NCI-H2196 treated with DMSO at 0.1 percent for 48 hours (cell line): ENCODE results near the gene GYG2.
"Not testable (repeated sequence)": the region's sequence is repeated elsewhere in the genome, so short reads cannot be mapped to it uniquely, and the experiment has no call there.

Experiments
- DNase-seq: peaks from one replicate; lab custom pipeline; 2025; ENCODE audit not compliant: unreplicated experiment; lab: John Stamatoyannopoulos, UW

The GYG2 gene

GRCh38 chrX:2867206-2867605, 38.5 kb downstream of the GYG2 start:
- no peak for DNase-seq

DNA sequence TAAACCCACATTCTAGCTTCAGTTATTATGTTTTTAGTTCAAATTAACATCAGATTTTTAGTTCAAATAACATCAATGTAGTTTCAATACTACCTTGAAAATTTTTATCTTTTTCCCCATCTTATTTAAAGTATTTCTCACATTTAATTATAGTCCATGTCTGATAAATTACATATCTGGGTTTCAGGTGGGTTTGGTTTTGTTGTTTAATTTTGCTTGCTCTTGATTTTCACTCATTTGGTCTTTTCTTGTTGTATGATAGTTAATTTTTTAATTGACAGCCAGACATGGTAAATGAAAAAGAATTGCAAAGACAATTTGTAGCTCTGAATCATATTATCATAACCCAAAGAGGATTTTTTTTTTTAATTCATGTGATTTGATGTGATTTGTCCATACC, 41.9 kb downstream of the GYG2 start:
- no peak for DNase-seq

GRCh38 chrX:2871831-2872230, 43.1 kb downstream of the GYG2 start:
- no peak for DNase-seq

DNA sequence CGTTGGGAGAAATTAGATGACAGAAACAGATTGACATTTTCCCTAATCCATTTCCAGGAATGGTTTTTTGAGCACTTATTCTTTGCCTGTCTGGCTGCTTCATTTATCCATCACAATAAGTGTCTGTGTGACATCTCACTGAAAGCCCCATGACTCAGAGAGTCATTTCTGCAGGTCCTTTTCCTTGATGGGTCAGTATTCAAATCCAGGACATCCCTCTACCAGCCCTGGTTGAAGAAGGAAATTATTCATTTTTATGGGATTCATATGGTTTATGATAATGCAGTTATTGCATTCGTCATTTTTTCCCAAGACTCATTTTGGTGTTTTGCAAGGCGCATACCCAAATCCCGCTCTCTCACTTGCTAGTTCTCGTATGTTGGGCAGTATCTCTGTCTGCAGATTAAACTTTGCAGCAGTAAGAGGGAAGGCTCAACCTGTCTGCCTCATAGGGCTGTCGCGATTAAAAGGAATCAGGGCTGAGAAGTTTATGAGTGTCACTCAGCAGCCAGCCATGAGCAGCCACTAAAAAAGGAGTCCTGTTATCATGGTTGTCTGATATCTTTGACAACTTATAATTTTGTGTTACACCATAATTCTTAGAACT, 44.0 kb downstream of the GYG2 start:
- DNase-seq = no peak

DNA sequence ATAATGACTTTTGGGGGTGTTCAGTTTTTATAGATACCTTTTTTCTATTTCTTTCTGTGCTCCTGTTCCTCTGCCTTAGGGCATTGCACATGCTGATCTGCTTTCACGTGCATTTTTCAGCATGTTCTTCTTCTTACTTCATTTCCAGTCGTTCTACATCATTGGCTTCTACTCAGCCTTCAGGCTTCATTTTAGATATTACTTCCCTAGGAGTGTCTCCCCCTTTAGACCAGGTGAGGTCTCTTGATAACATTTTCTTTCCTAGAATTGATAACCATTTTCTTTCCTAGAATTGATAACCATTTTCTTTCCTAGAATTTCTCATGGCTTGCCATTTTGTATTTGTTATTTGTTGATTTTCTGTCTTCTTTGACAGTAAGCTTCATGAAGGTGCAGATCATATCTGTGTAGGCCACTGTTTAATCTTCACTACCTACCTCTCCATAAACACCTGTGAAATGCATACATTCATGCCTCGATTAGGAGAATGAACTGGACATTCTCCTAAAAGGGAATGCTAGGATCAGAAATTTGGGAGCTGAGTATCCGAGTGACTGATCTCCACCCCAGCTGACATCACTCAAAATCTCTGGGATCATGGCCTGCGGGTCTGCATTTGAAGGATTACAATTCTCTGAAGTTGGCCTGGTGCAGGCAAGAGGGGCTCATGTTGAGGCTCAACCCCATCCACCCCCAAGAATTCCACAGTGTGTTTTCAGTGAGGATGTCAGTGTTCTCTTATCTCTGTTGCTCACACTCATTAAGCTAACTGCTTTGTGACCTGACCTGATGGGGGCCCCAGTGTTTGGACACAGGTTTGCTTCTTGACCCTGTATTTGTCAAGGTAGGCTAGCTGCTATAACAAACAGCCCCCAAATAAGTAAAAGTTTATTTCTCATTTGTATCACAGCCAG, 45.7 kb downstream of the GYG2 start:
- no peak for DNase-seq

DNA sequence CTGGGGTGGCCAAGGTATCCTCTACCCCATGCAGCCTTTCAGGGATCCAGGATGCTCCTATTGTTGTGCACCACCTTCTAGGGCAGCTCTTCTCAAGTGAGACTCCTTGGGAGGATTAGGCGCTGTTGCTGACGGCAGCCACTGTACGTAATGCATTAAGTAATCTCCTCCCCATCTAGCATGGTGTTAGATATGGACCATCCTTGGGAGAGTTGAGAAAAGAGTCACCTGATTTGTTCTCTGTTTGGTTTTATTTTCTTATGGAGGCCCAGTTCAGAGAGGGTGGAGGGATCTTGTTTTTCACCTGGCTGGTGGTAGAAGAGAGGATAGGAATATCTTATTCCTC, 46.4 kb downstream of the GYG2 start:
- no peak for DNase-seq

DNA sequence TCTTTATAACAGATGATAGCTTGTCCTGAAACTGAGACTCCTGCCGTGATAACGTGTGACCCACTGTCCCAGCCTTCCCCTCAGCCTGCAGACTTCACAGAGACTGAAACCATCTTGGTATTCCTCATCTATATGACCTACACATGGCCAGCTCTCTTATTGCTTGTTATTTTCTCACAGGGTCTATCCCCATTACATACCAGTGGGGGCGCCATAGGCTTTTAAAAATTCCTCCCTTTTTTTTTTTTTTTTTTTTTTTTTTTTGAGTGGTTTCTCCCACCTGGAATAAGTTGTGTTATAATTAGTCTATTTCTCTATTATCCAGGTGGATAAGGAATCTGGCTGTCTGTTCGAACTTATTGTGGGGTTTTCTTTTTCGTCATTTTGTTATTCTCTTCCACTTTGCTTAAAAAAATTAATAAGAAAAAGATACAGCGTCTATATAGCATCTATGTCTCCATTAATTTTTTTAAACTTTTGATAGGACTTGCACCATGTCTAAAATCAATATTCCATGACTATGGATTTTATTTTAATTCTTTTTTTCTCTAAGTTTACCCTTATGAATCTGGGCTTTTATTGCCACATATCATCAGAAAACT, 47.2 kb downstream of the GYG2 start:
- DNase-seq = no peak

DNA sequence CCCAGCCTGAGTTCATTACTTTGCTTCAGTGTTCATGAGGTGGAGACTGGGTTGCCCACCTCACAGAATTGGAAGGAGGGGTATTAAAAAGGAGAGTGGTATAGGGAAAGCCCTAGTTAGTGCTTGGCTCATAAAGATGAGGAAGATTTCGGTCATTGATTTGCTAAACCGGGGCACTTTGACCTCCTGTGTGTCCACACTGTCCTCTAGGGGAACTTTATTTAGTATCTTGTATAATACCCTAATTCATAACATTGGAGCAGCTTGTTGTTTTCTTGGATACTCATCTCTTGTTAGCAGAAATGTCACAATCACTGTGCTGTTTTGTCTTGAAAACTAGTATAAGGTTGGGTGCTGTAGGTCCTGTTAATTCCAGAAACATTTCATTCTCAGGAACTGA, 49.8 kb downstream of the GYG2 start:
- DNase-seq = no peak

DNA sequence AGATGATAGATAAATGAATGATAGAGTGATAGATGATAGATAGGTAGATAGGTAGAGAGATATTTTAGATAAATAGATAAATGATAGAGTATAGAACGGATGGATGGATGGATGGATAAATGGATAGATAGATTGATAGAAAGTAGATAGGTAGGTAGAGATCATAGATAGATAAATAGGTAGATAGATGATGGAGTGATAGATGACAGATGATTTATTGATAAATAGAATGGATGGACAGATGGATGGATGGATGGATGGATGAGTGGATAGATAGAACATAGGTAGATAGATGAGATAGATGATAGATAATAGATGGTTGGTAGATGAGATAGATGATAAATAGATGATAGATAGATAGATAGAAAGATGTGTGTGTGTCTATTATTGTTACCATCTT, 50.9 kb downstream of the GYG2 start:
- DNase-seq = no peak

DNA sequence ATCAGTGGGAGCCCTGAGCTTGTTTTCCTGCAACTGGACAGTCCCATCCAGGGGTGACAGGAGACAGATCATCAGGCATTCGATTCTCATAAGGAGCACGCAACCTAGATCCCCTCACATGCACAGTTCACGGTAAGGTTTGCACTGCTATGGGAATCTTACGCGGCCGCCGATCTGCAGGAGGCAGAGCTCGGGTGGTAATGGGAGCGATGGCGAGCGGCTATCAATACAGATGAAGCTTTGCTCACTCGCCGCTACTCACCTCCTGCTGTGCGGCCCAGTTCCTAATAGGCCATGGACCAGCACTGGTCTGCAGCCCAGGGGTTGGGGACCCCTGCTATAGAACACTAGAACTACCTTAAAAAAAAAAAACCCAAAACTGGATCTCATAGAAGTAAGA, 55.0 kb downstream of the GYG2 start:
- DNase-seq = no peak

- DNase-seq = no peak
These were observed 59.6 kb downstream of the GYG2 start for GRCh38 chrX:2888309-2888708.

DNA sequence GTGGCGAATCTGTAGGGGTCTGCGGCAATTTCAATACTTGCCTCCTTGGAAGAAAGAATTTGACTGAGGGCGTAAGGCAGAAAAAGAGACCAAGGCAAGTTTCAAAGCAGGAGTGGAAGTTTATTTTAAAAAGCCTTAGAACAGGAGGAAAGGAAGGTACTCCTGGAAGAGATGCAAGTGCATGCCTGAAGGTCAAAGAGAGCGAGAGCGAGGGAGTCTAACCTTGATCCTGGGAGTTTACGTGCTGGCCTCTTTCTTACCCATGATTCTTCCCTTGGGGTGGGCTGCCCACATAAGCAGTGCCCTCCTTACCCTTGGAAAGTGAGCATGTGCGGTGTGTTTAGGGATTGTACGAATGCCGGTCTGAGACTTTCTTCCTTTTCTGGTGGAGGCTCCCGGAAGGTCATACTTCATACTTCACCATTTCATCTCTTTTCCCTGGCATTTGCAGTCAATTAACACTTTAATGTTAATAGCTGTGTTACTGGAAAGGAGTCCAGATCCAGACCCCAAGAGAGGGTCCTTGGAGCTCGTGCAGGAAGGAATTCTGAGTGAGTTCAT, 60.4 kb downstream of the GYG2 start:
- DNase-seq = no peak

DNA sequence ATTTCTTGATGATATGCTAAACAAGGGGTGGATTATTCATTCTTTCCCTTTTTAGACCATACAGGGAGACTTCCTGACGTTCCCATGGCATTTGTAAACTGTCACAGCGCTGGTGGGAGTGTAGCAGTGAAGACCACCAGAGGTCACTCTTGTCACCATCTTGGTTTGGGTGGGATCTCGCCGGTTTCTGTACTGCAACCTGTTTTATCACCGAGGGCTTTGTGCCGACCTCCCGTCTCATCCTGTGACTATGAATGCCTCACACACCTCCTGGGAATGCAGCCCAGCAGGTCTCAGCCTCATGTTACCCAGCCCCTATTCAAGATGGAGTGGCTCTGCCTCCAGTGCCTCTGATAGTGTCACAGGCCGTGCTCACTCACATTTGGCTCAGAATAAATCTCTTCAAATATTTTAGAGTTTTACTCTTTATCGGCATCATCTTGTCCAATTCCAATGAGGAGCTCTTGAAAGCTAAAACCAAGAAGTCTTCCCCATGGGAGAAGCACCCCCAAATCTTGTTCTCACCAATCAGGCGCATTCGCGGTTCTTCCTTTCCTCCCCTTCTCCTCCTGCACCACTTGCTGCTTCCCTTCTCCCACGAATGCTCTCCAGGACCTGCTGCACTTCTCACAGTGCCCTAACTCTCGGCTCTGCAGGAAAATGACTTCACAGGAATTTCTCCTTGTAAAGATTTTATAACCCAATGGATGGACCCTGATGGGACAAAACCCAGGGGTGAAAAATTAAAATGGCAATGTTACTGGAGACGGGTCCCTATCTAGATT, 61.2 kb downstream of the GYG2 start:
- not testable (repeated sequence) for DNase-seq

DNA sequence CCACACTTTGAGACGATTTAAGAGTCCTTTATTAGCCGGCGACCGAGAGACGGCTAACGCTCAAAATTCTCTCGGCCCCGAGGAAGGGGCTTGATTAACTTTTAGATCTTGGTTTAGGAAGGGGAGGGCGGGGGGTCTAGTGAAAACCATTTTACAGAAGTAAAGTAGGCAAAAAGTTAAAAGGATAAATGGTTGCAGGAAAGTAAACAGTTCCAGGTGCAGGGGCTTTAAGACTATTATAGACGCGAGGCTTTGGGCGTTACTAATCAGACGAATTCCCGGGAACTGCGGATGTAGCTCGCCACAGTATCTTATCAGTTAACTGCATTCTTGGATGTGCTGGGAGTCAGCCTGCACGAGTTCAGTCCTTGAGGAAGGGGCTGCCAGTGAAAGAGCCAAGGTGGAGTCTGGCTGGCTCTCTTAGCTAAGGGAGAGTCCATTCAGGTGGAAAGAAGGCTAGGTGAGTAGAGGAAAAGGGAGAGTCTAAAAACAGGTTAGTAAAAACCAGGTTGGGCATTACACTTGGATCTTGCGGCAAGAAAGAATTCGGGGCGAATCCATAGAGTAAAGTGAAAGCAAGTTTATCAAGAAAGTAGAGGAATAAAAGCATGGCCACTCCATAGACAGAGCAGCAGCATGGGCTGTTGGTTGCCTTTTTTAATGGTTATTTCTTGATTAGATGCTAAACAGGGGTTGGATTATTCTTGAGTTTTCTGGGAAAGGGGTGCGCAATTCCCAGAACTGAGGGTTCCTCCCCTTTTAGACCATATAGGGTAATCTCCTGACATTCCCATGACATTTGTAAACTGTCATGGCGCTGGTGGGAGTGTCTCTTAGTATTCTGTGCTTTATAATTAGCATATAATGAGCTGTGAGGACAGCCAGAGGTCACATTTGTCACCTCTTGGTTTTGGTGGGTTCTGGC, 62.1 kb downstream of the GYG2 start:
- DNase-seq = not testable (repeated sequence)

DNA sequence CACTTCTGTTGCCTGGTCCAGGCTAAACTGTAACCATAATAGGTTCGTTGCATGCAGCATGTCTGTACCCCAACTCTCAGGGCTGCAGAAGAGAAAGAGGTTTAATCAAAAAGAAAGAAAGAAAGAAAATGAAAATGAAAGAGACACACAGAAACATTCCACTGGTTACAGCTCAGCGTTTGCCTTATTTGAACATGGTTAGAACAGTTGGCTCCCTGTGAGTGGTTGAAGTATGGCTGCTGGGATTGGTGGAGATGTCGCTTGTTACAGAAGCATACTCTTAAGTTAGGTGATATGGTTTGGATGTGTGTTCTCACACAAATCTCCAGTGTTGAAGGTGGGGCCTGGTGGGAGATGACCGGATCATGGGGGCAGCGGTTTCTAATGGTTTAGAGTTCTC, 64.1 kb downstream of the GYG2 start:
- no peak for DNase-seq

DNA sequence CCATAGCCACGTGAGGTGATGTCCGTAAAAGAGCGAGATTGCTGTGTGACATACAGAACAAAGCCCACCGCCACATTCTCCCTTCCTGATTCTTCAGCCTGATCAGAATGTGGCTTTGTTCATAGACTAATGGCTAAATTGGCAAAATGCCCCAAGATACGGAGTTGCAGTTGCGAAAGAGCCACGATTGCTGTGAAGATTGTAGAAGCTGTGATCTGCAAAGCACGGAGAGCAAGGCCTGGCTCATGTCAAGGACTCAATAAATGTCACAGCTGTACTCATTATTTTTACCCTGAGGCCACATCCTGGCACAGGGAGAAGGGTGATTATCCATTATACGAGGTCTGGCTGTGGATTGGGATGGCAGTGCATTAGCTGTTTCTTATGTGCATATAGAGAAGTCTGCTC, 66.2 kb downstream of the GYG2 start:
- DNase-seq = no peak

DNA sequence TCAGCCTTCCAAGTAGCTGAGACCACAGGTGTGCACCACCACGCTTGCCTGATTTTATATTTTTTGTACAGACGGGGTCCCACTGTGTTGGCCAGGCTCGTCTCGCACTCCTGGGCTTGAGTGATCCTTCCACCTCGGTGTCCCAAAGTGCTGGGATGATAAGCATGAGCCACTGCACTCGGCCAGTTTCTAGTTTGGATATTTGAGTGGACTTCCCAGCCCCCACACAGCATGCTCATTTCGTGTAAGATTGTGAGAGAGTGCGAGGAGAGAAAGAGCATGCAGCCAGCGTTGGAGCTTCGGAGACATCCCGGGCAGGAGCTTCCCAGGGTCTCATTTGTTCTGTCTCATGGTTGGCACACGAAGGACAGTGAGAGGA, 68.6 kb downstream of the GYG2 start:
- DNase-seq = no peak

DNA sequence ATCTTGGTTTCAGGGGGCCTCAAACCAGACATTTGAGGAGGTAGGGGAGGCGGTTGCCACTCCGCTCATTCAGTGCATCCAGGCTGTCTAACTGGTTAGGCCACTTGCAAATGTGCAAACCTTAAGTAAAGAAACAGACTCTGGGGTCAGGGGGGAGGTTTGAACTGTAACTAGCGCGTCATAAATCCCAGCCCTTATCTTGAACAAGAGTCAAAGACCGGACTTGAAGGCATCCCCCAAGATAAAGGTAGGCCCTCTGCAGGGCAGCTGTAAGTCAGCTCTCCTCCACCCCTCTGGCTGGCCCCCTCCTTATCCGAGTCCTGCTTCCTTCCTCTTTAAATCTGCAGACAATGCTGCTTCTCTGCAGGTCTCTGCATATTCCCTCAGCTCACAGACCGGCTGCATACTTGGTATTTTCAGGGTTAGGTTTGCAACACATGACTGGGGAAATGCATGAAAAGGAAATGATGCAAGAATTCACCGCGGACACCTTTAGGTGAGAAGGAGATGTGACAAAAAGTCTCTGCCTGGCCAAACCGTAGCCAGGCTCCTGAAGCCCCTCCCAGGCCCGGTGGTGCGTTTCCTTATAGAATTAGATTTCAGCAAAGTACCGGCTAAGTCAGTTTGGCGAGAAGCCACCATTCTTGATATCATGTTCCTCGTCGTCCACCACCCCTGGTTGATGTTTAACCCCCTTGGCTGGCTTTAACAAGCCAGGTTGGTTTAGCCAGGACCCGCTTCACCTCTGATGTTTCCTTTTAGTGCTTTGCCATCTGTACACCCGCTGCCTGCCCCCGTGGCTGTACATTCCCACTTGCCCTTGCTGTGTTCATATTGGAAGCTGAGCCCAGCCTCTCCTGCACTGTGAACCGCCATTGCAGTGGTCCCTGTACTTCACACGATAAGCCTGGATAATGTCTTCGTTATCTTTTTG, 69.2 kb downstream of the GYG2 start:
- DNase-seq = not testable (repeated sequence)

- no peak for DNase-seq
These were observed 70.2 kb downstream of the GYG2 start for GRCh38 chrX:2898846-2899512.
